Keratinocyte (primary cell): ENCODE results near the gene EZH2.

ENCODE experiments used
- EZH2 ChIP-seq: IDR thresholded peaks from one replicate; pipeline ENCODE4 v1.6.1; 2012; ENCODE audit warnings: inconsistent platforms, mild to moderate bottlenecking, low read length, moderate library complexity
- TF ChIP-seq, protein P1 (sequence below), 3 experiments: IDR thresholded peaks in 1 of 3; conservative IDR thresholded peaks in 1 of 3; optimal IDR thresholded peaks in 1 of 3; 2 replicates in 2 of 3; 3 replicates in 1 of 3; pipeline versions ENCODE3 to v1.5.1; 2011; ENCODE audit warnings: low read length in 3 of 3, mild to moderate bottlenecking in 3 of 3, moderate library complexity in 2 of 3, control low read depth in 1 of 3, inconsistent platforms in 1 of 3; ENCODE audit not compliant: insufficient read depth in 2 of 3; ENCODE audit errors: extremely low read depth in 1 of 3

DNA sequence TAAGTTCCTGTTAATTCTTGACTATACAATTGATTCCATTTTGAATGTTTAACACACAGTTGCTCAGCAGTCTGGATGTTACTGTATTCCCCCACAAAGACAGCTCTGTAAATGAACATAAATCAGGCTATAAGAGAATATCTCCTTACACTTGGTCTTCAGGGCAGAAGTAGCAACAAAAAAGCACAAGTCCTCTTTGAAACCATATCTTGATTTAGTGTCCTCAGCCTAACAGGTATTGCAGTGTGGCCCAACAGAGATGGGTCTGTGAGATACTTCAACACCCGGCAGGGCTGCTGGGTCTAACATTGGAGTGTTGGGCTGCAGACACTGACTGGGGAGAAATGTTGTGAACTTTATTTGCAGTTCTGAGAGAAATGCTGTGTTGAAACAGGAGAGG, 109.6 kb downstream of the EZH2 start:
- TF ChIP-seq, protein P1, sequence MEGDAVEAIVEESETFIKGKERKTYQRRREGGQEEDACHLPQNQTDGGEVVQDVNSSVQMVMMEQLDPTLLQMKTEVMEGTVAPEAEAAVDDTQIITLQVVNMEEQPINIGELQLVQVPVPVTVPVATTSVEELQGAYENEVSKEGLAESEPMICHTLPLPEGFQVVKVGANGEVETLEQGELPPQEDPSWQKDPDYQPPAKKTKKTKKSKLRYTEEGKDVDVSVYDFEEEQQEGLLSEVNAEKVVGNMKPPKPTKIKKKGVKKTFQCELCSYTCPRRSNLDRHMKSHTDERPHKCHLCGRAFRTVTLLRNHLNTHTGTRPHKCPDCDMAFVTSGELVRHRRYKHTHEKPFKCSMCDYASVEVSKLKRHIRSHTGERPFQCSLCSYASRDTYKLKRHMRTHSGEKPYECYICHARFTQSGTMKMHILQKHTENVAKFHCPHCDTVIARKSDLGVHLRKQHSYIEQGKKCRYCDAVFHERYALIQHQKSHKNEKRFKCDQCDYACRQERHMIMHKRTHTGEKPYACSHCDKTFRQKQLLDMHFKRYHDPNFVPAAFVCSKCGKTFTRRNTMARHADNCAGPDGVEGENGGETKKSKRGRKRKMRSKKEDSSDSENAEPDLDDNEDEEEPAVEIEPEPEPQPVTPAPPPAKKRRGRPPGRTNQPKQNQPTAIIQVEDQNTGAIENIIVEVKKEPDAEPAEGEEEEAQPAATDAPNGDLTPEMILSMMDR (optimal IDR thresholded peaks at IDR 0.05 in 1 of 3, IDR thresholded peaks at IDR 0.05 in 1 of 3, conservative IDR thresholded peaks at IDR 0.05 in 1 of 3; ENCODE audit: extremely low read depth in 1 of 3, insufficient read depth in 2 of 3, low read length in 3 of 3): no peak
- no peak for TF ChIP-seq EZH2
